Measurements from ENCODE around the gene ZNF570. TPM values are rescaled to one million over a fixed set of nuclear protein-coding genes. Genes with fewer than 3 reads are reported as not detected.

ZNF570 gene
- total RNA-seq, 1 donor from 2014 or later = 7.9 TPM

Other genes with a start within 250 kb of the ZNF570 start
- 3.3 and 3.6 TPM in 2 replicates for gene ZNF527, start 98.3 kb upstream of the ZNF570 start, total RNA-seq
- gene ZNF569, start 1.9 kb upstream of the ZNF570 start, total RNA-seq = 5.2 and 6.1 TPM in 2 replicates
- gene ZNF793, start 37.6 kb downstream of the ZNF570 start, total RNA-seq = 0.65 and 1.2 TPM in 2 replicates
- gene ZNF571, start 125.4 kb downstream of the ZNF570 start, total RNA-seq = 1.1 and 2.6 TPM in 2 replicates
- gene ZNF540, start 125.5 kb downstream of the ZNF570 start, total RNA-seq = 0.22 and 0.60 TPM in 2 replicates
- gene ZFP30, start 186.1 kb downstream of the ZNF570 start, total RNA-seq = 9.6 and 13.9 TPM in 2 replicates

Measured in lung microvascular endothelial cell (primary cell).